Activated naive CD4-positive, alpha-beta T cell treated with anti-CD3 and anti-CD28 coated beads, Interleukin-2, amount 50 U/mL, for 24 hours (primary cell): Measurements from ENCODE around the gene GAB4.

Experiments used
- H3K27ac Mint-ChIP-seq: one replicate; pipeline ENCODE4 v1.8.0; 2021; ENCODE audit warnings: mild to moderate bottlenecking, mixed read lengths
- H3K27me3 Mint-ChIP-seq: one replicate; pipeline ENCODE4 v1.8.0; 2021; ENCODE audit warnings: mixed read lengths
- H3K36me3 Mint-ChIP-seq: one replicate; pipeline ENCODE4 v1.8.0; 2021; ENCODE audit warnings: mixed read lengths
- H3K4me1 Mint-ChIP-seq: one replicate; pipeline ENCODE4 v1.8.0; 2021; ENCODE audit warnings: mixed read lengths
- H3K4me3 Mint-ChIP-seq: one replicate; pipeline ENCODE4 v1.8.0; 2021; ENCODE audit warnings: mild to moderate bottlenecking, mixed read lengths
- H3K9me3 Mint-ChIP-seq: one replicate; pipeline ENCODE4 v1.8.0; 2021; ENCODE audit warnings: mixed read lengths

GAB4 gene

DNA sequence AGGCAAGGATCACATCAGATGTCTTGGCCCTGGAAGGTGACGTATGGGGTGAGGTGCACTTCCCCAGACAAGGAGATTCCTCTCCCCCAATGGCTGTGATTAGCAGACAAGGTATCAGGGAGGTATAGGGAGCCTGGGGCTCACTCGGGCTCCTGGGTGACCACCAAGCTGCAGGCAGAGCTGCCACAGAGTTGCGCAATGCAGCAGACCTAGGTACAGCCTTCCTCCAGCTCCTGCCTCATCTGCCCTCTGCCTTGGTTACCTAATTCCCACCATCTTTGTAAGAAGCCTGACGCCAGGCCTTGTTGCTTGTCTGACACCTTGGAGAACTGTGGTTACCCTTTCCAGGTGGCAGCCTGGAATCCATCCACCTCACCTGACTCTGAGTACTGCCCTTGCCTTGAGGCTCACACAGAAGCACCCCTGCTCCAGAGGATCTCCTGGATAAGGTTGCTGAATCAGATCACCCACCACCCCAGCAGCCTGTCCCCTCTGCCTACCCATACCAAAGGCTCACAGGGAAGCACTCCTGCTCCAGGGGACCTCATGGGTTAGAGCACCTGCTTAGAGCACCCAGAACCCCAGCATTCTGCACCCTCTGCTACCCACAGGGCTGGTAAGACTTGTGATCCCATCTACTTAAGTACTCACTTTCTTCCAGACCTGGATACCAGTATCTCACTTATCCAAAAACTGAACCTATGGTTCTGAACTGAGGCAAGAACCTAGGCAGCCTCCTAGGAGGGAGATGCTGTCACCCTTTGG lies 40.4 kb downstream of the GAB4 start:
- Mint-ChIP-seq H3K4me1 (peaks cover 10% of the 10 kb centered on the region), H3K27me3 (no peaks in the 10 kb centered on the region), H3K36me3 (no peaks in the 10 kb centered on the region), H3K9me3 (no peaks in the 10 kb centered on the region), H3K4me3 (no peak overlapping the region), H3K27ac (no peak overlapping the region)

DNA sequence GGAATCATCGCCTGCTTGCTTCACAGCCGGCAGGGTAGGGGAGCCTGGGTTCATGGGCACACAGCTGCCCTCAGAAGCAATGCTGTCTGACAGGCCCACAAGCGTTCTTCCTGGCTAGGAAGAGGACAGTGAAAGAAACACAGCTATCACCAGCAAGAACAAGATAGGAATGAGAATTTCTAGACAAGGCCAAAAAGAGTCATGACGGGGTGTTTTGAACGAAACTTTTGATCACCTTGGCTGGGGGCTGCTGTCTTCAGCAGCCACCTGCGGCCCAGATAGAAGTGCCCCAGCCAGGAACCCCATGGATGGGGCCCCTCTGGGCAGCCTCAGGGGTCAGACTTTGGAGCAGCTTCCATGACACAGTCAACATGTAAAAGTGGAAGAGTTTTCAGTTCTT lies 41.8 kb downstream of the GAB4 start:
- Mint-ChIP-seq H3K36me3 (no peaks in the 10 kb centered on the region), H3K4me1 (peaks cover 10% of the 10 kb centered on the region), H3K4me3 (no peak overlapping the region), H3K9me3 (no peaks in the 10 kb centered on the region), H3K27me3 (no peaks in the 10 kb centered on the region), H3K27ac (no peak overlapping the region)

DNA sequence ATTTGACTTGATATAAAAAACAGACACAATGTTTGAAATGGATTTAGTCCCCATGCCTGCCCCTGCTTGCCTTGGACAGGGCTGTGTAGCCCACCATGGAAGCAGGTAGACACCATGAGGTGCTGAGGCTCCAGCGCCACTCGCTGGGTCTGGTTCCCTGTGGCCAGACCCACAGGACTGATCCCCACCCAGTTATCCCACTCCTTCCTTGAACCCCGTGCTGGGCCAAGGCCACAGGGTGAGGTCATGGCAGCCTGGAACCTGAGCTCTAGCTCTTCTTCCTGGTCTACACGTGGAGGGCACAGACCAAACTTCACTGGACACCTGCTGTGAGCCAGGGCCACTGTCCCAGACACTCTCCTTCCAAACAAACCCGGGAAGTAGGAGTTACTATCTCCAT lies 42.5 kb downstream of the GAB4 start:
- no peak overlapping the region for H3K4me3 Mint-ChIP-seq
- no peak overlapping the region for H3K27ac Mint-ChIP-seq
- peaks cover 8% of the 10 kb centered on the region for H3K4me1 Mint-ChIP-seq
- H3K9me3 Mint-ChIP-seq, result no peaks in the 10 kb centered on the region
- no peaks in the 10 kb centered on the region for H3K27me3 Mint-ChIP-seq
- H3K36me3 Mint-ChIP-seq, result no peaks in the 10 kb centered on the region

GRCh38 chr22:16965083-16965482 lies 42.9 kb downstream of the GAB4 start:
- Mint-ChIP-seq H3K27ac (no peak overlapping the region), H3K4me3 (no peak overlapping the region), H3K4me1 (peaks cover 3% of the 10 kb centered on the region), H3K27me3 (no peaks in the 10 kb centered on the region), H3K36me3 (no peaks in the 10 kb centered on the region), H3K9me3 (no peaks in the 10 kb centered on the region)

GRCh38 chr22:16964366-16964765 lies 43.7 kb downstream of the GAB4 start:
- Mint-ChIP-seq H3K36me3 (no peaks in the 10 kb centered on the region), H3K27me3 (no peaks in the 10 kb centered on the region), H3K4me3 (no peak overlapping the region), H3K27ac (no peak overlapping the region), H3K4me1 (no peaks in the 10 kb centered on the region), H3K9me3 (no peaks in the 10 kb centered on the region)

DNA sequence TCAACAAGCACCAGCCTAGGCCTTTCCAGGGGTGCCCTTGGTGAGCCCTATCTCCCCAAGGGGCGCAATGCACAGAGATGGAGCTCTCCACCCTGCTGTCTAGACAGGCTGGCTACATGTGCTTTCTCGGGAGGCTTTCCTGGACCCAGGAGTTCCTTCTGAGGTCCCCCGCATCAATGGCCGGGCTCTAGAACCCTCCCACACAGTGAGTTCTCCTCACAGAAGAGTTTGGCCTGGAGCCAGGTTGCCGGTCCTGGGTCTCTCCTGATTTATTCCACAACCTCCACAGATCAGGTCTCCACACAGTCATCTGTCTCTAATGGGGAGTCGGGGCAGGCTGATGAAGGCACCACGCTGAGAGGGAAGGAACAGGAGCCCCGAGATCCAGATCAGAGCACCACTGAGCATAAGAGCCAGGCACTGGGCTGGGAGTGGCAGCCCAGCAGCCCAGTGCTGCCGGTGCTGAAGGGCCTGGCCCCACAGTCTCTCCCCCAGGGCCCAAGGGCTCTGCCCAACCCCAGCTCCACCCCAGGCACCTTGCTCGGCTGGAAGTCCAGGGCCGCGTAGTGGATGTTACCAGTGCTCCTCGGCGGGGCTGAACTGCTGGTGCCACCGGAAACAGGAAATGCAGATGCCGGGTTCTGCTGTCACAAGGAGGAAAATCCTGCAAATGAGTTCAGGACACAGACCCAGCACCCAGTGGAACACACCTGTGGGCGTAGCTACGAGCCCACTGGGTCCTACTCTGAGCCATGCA lies 44.7 kb downstream of the GAB4 start:
- H3K4me3 Mint-ChIP-seq, result no peak overlapping the region
- H3K27ac Mint-ChIP-seq, result no peak overlapping the region
- no peaks in the 10 kb centered on the region for H3K4me1 Mint-ChIP-seq
- no peaks in the 10 kb centered on the region for H3K9me3 Mint-ChIP-seq
- H3K27me3 Mint-ChIP-seq, result no peaks in the 10 kb centered on the region
- H3K36me3 Mint-ChIP-seq, result no peaks in the 10 kb centered on the region

DNA sequence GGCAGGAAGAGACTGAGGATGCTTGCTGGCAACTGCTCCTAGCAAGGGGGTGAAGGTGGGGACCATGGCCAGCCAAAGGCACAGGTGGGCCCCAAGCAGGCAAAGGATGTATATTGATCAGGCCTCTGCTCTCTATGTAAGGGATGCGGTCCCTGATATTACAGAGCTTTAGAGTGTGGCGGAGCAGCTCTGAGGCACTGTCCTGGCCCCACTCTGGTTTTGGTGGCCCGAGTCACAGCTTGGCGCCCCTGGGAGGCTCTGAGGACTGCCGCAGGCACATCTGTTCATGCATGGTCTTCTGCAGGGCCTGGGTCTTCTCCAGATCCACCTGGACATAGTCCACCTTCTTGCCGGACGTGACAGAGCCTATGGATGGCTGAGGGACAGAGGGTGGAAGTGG lies 45.5 kb downstream of the GAB4 start:
- no peaks in the 10 kb centered on the region for H3K27me3 Mint-ChIP-seq
- H3K4me3 Mint-ChIP-seq, result no peak overlapping the region
- no peaks in the 10 kb centered on the region for H3K4me1 Mint-ChIP-seq
- H3K27ac Mint-ChIP-seq, result no peak overlapping the region
- no peaks in the 10 kb centered on the region for H3K36me3 Mint-ChIP-seq
- no peaks in the 10 kb centered on the region for H3K9me3 Mint-ChIP-seq

DNA sequence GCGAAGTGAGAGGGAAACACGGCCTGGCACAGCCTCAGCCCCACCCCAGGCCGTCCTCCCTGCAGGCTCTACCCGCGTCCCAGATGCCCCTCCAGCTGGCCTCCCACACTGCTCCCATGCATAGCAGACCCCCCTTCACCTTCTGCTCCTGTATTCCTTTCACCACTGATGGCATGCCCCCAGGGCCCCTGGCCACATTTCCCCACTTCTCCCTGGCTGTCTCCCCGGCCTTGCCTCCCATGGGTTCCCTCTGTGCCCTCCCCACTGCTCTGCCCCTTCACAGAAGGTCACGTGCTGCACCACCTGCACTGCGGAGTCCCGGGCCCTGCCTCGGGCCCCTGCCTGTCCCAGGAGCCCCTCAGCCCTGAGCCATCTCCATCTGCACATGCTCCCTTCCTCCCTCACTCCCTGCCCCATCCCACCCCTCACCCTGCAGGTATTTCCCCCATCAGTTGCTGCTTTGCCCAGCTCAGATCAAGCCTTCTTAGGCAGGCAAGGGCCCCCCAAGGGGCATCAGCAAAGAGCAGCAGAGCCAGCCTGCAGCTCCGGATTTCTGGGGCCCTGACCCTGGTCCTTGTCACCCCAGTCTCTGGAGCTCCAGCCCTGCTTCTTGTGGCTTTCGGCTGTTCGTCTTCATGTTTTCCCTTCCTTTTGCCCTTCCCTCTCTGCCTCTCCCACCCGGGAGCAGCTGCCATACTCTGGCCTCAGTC lies 46.4 kb downstream of the GAB4 start:
- H3K4me3 Mint-ChIP-seq, result no peak overlapping the region
- no peaks in the 10 kb centered on the region for H3K36me3 Mint-ChIP-seq
- H3K27me3 Mint-ChIP-seq, result no peaks in the 10 kb centered on the region
- no peaks in the 10 kb centered on the region for H3K4me1 Mint-ChIP-seq
- no peaks in the 10 kb centered on the region for H3K9me3 Mint-ChIP-seq
- no peak overlapping the region for H3K27ac Mint-ChIP-seq

DNA sequence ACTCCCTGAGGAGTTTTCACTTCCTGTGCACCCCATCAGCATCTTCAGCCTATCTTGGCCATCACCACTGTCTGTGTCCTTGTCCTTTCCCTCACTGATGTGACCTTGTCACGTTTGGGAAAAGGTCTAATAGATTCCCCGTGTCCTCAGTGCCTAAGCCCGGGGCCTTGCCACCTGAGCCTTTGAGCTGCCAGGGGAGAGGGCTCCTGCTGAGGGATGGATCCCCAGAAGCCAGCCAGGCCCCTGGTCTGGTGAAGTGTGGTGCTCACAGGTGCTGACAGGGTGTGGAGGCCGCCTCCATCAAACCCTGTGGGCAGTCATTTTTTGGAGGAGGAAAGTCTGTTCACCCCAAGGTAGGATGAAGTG lies 47.2 kb downstream of the GAB4 start:
- Mint-ChIP-seq H3K36me3 (no peaks in the 10 kb centered on the region), H3K27me3 (no peaks in the 10 kb centered on the region), H3K4me1 (peaks cover 3% of the 10 kb centered on the region), H3K9me3 (no peaks in the 10 kb centered on the region), H3K27ac (no peak overlapping the region), H3K4me3 (no peak overlapping the region)

DNA sequence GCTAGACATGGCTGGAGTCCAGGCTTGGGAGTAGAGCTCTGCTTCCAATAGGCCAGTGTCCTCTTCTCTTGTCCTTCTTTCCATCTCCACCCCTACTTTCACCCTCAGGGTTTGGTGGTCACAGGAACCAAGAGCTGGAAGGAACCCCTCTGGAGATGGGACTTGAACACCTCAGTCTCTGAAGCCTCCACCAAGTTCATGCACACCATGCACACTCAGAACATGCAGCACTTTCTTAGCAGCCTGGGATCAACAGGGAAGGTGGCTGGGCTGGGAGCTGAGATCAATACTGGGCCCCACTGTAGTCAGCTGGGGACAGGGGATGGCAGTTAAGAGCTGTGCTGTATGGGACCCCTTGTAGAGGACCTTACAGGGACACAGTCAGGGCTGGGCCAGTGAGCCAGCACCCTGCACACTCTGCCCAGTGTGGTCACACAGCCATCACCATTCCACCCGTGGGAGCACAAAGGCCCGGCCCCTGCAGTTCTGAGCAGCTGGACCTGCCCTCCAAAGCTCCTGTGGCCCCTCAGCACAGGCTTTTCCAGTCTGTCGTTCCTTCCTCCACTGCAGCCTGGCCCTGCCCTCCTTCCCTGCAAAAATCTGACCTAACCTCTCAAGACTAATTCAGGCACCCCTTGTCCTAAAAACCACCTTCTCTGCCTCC lies 47.7 kb downstream of the GAB4 start:
- Mint-ChIP-seq H3K27ac (no peak overlapping the region), H3K4me3 (no peak overlapping the region), H3K4me1 (peaks cover 8% of the 10 kb centered on the region), H3K27me3 (no peaks in the 10 kb centered on the region), H3K9me3 (no peaks in the 10 kb centered on the region), H3K36me3 (no peaks in the 10 kb centered on the region)

DNA sequence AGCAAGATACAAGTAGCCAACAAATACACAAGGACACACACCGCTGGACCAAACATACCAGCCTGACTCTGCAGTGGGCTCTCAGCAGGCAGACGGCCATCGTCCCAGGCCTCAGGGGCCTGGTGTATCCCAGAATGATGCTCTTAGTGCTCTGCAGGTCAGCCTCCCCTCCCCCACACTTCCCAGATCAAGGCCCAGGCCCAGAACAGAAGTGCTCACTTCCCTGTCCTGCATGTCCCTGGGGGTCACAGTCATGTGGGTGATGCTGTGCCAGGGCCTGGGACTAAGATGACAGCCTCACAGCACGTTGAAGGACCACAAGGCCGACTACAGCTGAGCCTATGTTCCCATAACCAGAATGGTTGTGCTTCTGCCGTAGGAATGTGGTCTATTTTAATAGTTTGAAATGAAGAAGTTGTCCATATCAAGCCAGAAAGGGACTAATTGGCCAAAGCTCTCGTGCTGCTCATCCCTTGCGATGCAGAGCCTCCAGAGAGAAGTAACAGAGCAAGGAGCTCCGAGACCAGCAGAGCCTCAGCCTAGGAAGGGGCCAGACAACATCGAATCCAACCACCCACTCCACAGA lies 48.6 kb downstream of the GAB4 start:
- Mint-ChIP-seq H3K27ac (peak overlapping the region; percentile 4), H3K36me3 (no peaks in the 10 kb centered on the region), H3K4me1 (peaks cover 12% of the 10 kb centered on the region), H3K4me3 (no peak overlapping the region), H3K27me3 (no peaks in the 10 kb centered on the region), H3K9me3 (no peaks in the 10 kb centered on the region)

- H3K27me3 Mint-ChIP-seq, result no peaks in the 10 kb centered on the region
- no peak overlapping the region for H3K27ac Mint-ChIP-seq
- no peaks in the 10 kb centered on the region for H3K9me3 Mint-ChIP-seq
- H3K4me1 Mint-ChIP-seq, result peaks cover 12% of the 10 kb centered on the region
- no peaks in the 10 kb centered on the region for H3K36me3 Mint-ChIP-seq
- no peak overlapping the region for H3K4me3 Mint-ChIP-seq
These were observed 49.5 kb downstream of the GAB4 start for GRCh38 chr22:16958475-16958874.

DNA sequence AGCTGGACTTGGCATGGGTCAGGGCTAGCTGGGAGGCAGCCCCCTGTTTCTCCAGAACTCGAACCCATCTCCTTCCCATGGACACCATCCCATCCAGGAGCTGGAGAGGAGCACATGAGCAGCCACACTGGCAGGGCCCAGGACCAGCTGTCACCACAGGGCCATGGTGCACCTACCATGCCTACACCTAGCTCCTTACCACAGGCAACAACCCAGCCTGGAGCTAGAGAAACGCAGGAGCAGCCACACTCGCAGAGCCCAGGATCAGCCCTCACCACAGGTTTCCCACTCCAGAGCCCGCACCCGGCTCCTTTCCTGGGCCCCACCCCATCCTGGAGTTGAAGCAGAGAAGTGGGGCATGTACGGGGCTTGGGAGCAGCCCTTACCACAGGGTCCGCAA lies 50.2 kb downstream of the GAB4 start:
- Mint-ChIP-seq H3K36me3 (no peaks in the 10 kb centered on the region), H3K4me1 (peaks cover 12% of the 10 kb centered on the region), H3K27ac (no peak overlapping the region)

GRCh38 chr22:16956290-16956689 lies 51.7 kb downstream of the GAB4 start:
- Mint-ChIP-seq H3K9me3 (no peaks in the 10 kb centered on the region), H3K27me3 (no peaks in the 10 kb centered on the region), H3K36me3 (no peaks in the 10 kb centered on the region), H3K4me1 (peaks cover 12% of the 10 kb centered on the region), H3K4me3 (no peak overlapping the region), H3K27ac (no peak overlapping the region)

More for the DNA sequence above, 50.2 kb downstream of the GAB4 start:
- H3K4me3 Mint-ChIP-seq, result no peak overlapping the region
- no peaks in the 10 kb centered on the region for H3K27me3 Mint-ChIP-seq
- no peaks in the 10 kb centered on the region for H3K9me3 Mint-ChIP-seq

- Mint-ChIP-seq H3K4me1 (peaks cover 12% of the 10 kb centered on the region), H3K9me3 (no peaks in the 10 kb centered on the region), H3K27ac (peak overlapping the region; percentile 30), H3K27me3 (no peaks in the 10 kb centered on the region), H3K4me3 (no peak overlapping the region), H3K36me3 (no peaks in the 10 kb centered on the region)
These were observed 52.3 kb downstream of the GAB4 start for GRCh38 chr22:16955678-16956210.
